ENCODE data around the gene SLC9A7. TPM values are rescaled to one million over a fixed set of nuclear protein-coding genes. Genes with fewer than 3 reads are reported as not detected.

SLC9A7 gene
- total and polyA plus RNA-seq, 2 experiments from 2014 or later, result 2.5 to 15.4 TPM

DNA sequence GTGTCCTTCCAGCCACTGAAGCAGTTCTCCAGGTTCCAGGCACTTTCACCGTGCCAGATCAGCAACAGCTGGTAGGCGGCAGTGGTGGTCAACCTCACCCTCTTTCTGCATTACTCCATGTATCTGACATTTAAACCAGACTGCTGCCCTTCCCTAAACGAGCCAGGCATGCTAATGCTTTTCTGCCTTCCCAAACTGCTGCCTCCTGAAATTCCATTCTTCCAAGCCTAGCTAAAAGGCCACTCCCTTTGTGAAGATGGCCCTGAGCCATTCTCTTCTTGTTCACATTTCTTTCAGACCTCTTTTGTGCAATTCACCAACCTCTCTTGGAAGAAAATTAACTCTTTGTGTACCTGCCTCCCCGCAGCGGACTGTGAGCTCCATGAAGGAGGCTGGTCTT is 111.7 kb downstream of the SLC9A7 start:
- Mint-ChIP-seq H3K4me3 (no peak overlapping the region), H3K27ac (peak overlapping the region; percentile 90), H3K36me3 (ENCODE audit: low read depth) (peaks cover 27% of the 10 kb centered on the region)

More for the DNA sequence above, 111.7 kb downstream of the SLC9A7 start:
- Histone ChIP-seq H3K27me3 (ENCODE audit: insufficient read depth) (no peaks in the 10 kb centered on the region), H2AFZ (no peak overlapping the region), H3K36me3 (ENCODE audit: insufficient read depth) (no peaks in the 10 kb centered on the region), H3K27ac (ENCODE audit: low read depth) (peak overlapping the region; percentile 97; the same call in 1 of the 2 replicates), H3K79me2 (replicated peaks; ENCODE audit: insufficient read depth) (no peaks in the 10 kb centered on the region), H3K9me2 (ENCODE audit: insufficient read depth) (no peaks in the 10 kb centered on the region), H3K4me3 (no peak overlapping the region), H3F3A (replicated peaks; ENCODE audit: low read depth) (peaks cover 8% of the 10 kb centered on the region; the same call in 1 of the 2 replicates), H3K4me2 (0 out of 2 replicates have a peak overlapping the region, but pooled peaks have one; percentile 20), H3K4me1 (ENCODE audit: insufficient read depth) (peaks cover 26% of the 10 kb centered on the region), H4K20me1 (replicated peaks; ENCODE audit: insufficient read depth) (no peaks in the 10 kb centered on the region)
- no peak for TF ChIP-seq EZH2phosphoT487 (IDR thresholded peaks at IDR 0.05; ENCODE audit: unreplicated experiment)
- TF ChIP-seq, protein P1, sequence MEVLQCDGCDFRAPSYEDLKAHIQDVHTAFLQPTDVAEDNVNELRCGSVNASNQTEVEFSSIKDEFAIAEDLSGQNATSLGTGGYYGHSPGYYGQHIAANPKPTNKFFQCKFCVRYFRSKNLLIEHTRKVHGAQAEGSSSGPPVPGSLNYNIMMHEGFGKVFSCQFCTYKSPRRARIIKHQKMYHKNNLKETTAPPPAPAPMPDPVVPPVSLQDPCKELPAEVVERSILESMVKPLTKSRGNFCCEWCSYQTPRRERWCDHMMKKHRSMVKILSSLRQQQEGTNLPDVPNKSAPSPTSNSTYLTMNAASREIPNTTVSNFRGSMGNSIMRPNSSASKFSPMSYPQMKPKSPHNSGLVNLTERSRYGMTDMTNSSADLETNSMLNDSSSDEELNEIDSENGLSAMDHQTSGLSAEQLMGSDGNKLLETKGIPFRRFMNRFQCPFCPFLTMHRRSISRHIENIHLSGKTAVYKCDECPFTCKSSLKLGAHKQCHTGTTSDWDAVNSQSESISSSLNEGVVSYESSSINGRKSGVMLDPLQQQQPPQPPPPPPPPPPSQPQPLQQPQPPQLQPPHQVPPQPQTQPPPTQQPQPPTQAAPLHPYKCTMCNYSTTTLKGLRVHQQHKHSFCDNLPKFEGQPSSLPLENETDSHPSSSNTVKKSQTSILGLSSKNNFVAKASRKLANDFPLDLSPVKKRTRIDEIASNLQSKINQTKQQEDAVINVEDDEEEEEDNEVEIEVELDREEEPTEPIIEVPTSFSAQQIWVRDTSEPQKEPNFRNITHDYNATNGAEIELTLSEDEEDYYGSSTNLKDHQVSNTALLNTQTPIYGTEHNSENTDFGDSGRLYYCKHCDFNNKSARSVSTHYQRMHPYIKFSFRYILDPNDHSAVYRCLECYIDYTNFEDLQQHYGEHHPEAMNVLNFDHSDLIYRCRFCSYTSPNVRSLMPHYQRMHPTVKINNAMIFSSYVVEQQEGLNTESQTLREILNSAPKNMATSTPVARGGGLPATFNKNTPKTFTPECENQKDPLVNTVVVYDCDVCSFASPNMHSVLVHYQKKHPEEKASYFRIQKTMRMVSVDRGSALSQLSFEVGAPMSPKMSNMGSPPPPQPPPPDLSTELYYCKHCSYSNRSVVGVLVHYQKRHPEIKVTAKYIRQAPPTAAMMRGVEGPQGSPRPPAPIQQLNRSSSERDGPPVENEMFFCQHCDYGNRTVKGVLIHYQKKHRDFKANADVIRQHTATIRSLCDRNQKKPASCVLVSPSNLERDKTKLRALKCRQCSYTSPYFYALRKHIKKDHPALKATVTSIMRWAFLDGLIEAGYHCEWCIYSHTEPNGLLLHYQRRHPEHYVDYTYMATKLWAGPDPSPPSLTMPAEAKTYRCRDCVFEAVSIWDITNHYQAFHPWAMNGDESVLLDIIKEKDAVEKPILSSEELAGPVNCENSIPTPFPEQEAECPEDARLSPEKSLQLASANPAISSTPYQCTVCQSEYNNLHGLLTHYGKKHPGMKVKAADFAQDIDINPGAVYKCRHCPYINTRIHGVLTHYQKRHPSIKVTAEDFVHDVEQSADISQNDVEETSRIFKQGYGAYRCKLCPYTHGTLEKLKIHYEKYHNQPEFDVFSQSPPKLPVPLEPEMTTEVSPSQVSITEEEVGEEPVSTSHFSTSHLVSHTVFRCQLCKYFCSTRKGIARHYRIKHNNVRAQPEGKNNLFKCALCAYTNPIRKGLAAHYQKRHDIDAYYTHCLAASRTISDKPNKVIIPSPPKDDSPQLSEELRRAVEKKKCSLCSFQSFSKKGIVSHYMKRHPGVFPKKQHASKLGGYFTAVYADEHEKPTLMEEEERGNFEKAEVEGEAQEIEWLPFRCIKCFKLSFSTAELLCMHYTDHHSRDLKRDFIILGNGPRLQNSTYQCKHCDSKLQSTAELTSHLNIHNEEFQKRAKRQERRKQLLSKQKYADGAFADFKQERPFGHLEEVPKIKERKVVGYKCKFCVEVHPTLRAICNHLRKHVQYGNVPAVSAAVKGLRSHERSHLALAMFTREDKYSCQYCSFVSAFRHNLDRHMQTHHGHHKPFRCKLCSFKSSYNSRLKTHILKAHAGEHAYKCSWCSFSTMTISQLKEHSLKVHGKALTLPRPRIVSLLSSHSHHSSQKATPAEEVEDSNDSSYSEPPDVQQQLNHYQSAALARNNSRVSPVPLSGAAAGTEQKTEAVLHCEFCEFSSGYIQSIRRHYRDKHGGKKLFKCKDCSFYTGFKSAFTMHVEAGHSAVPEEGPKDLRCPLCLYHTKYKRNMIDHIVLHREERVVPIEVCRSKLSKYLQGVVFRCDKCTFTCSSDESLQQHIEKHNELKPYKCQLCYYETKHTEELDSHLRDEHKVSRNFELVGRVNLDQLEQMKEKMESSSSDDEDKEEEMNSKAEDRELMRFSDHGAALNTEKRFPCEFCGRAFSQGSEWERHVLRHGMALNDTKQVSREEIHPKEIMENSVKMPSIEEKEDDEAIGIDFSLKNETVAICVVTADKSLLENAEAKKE (CRISPR knock-in tag; IDR thresholded peaks at IDR 0.05), result no peak
- TF ChIP-seq, protein P2, sequence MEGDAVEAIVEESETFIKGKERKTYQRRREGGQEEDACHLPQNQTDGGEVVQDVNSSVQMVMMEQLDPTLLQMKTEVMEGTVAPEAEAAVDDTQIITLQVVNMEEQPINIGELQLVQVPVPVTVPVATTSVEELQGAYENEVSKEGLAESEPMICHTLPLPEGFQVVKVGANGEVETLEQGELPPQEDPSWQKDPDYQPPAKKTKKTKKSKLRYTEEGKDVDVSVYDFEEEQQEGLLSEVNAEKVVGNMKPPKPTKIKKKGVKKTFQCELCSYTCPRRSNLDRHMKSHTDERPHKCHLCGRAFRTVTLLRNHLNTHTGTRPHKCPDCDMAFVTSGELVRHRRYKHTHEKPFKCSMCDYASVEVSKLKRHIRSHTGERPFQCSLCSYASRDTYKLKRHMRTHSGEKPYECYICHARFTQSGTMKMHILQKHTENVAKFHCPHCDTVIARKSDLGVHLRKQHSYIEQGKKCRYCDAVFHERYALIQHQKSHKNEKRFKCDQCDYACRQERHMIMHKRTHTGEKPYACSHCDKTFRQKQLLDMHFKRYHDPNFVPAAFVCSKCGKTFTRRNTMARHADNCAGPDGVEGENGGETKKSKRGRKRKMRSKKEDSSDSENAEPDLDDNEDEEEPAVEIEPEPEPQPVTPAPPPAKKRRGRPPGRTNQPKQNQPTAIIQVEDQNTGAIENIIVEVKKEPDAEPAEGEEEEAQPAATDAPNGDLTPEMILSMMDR (conservative IDR thresholded peaks at IDR 0.05; ENCODE audit: low read depth in 2 of 2), result no peak
- no peak for TF ChIP-seq CREB1 (CRISPR knock-in tag; IDR thresholded peaks at IDR 0.05; ENCODE audit: low read depth)
- TF ChIP-seq JUNB (IDR thresholded peaks at IDR 0.05; ENCODE audit: unreplicated experiment), result no peak
- no peak for TF ChIP-seq POLR2AphosphoS5 (IDR thresholded peaks at IDR 0.05; ENCODE audit: low read depth)
- no peak for TF ChIP-seq ZNF114 (CRISPR knock-in tag; IDR thresholded peaks at IDR 0.05)
- no peak for TF ChIP-seq STAT1 (IDR thresholded peaks at IDR 0.05; ENCODE audit: unreplicated experiment)
- TF ChIP-seq NANOG (IDR thresholded peaks at IDR 0.05; ENCODE audit: borderline replicate concordance), result no peak
- TF ChIP-seq, protein P3, sequence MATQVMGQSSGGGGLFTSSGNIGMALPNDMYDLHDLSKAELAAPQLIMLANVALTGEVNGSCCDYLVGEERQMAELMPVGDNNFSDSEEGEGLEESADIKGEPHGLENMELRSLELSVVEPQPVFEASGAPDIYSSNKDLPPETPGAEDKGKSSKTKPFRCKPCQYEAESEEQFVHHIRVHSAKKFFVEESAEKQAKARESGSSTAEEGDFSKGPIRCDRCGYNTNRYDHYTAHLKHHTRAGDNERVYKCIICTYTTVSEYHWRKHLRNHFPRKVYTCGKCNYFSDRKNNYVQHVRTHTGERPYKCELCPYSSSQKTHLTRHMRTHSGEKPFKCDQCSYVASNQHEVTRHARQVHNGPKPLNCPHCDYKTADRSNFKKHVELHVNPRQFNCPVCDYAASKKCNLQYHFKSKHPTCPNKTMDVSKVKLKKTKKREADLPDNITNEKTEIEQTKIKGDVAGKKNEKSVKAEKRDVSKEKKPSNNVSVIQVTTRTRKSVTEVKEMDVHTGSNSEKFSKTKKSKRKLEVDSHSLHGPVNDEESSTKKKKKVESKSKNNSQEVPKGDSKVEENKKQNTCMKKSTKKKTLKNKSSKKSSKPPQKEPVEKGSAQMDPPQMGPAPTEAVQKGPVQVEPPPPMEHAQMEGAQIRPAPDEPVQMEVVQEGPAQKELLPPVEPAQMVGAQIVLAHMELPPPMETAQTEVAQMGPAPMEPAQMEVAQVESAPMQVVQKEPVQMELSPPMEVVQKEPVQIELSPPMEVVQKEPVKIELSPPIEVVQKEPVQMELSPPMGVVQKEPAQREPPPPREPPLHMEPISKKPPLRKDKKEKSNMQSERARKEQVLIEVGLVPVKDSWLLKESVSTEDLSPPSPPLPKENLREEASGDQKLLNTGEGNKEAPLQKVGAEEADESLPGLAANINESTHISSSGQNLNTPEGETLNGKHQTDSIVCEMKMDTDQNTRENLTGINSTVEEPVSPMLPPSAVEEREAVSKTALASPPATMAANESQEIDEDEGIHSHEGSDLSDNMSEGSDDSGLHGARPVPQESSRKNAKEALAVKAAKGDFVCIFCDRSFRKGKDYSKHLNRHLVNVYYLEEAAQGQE (IDR thresholded peaks at IDR 0.05; ENCODE audit: unreplicated experiment), result no peak
- TF ChIP-seq ZNF331 (CRISPR knock-in tag; IDR thresholded peaks at IDR 0.05; ENCODE audit: low read depth), result no peak
- TF ChIP-seq, protein P4, sequence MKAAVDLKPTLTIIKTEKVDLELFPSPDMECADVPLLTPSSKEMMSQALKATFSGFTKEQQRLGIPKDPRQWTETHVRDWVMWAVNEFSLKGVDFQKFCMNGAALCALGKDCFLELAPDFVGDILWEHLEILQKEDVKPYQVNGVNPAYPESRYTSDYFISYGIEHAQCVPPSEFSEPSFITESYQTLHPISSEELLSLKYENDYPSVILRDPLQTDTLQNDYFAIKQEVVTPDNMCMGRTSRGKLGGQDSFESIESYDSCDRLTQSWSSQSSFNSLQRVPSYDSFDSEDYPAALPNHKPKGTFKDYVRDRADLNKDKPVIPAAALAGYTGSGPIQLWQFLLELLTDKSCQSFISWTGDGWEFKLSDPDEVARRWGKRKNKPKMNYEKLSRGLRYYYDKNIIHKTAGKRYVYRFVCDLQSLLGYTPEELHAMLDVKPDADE (IDR thresholded peaks at IDR 0.05), result no peak
- TF ChIP-seq EZH2 (IDR thresholded peaks at IDR 0.05; ENCODE audit: low read depth, unreplicated experiment), result no peak
- peaks cover 49% of the 10 kb centered on the region for H3K4me1 Mint-ChIP-seq
- ATAC-seq (no peak), DNase-seq (ENCODE audit: low spot score) (peak; percentile 7)
- H3K9me3 Mint-ChIP-seq, result no peaks in the 10 kb centered on the region
- H3K27me3 Mint-ChIP-seq (ENCODE audit: insufficient read depth, low read depth, poor library complexity), result peaks cover 6% of the 10 kb centered on the region

Measured in GM23338 (cell line).